Fibroblast of skin of abdomen (primary cell): ENCODE measurements around the gene NEDD4. TPM values are rescaled to one million over a fixed set of nuclear protein-coding genes. Genes with fewer than 3 reads are reported as not detected.
A peak's percentile ranks its signal among the peaks of the same experiment; 100 is the strongest.
"Not testable (repeated sequence)": the region's sequence is repeated elsewhere in the genome, so short reads cannot be mapped to it uniquely, and the experiment has no call there.

Experiments
- DNase-seq: peaks from one replicate; pipeline ENCODE4 v3.0.0-alpha.2; 2013
- polyA plus RNA-seq, 2 experiments: library from polyadenylated mRNA; unstranded; fragments of 120-200 nt; gene quantifications; one replicate each; pipeline ENCODE4 v1.2.1, GENCODE V29; 2013; ENCODE audit not compliant: insufficient read length in 2 of 2

Gene NEDD4
- 29.2 TPM for polyA plus RNA-seq (2013, experiment 1 of 2; ENCODE audit: insufficient read length)
- polyA plus RNA-seq (2013, experiment 2 of 2; ENCODE audit: insufficient read length), result 26.3 TPM

- peak; percentile 89 for DNase-seq
These were observed at the start of gene NEDD4 for GRCh38 chr15:55993111-55993803. Gene NEDD4 (minus strand): TSS chr15:55993612. CDS start chr15:55993555, 57 bp downstream.

GRCh38 chr15:56042498-56042897 lies 49.1 kb upstream of the NEDD4 start:
- DNase-seq, result no peak

- no peak for DNase-seq
These were observed 48.6 kb upstream of the NEDD4 start for GRCh38 chr15:56042031-56042430.

GRCh38 chr15:56040081-56041035 lies 46.9 kb upstream of the NEDD4 start:
- peak; percentile 97 for DNase-seq

GRCh38 chr15:56038707-56039106 lies 45.3 kb upstream of the NEDD4 start:
- DNase-seq, result no peak

GRCh38 chr15:56038015-56038414 lies 44.6 kb upstream of the NEDD4 start:
- DNase-seq, result peak; percentile 74

GRCh38 chr15:56036546-56037067 lies 43.2 kb upstream of the NEDD4 start:
- DNase-seq, result no peak

- no peak for DNase-seq
These were observed 41.8 kb upstream of the NEDD4 start for GRCh38 chr15:56035166-56035565.

- DNase-seq, result no peak
These were observed 41.1 kb upstream of the NEDD4 start for GRCh38 chr15:56034514-56034913.

- no peak for DNase-seq
These were observed 39.0 kb upstream of the NEDD4 start for GRCh38 chr15:56032373-56032772.

GRCh38 chr15:56031836-56032235 lies 38.4 kb upstream of the NEDD4 start:
- DNase-seq, result no peak

- no peak for DNase-seq
These were observed 38.0 kb upstream of the NEDD4 start for GRCh38 chr15:56031402-56031801.

GRCh38 chr15:56028430-56028829 lies 35.0 kb upstream of the NEDD4 start:
- DNase-seq, result no peak

- not testable (repeated sequence) for DNase-seq
These were observed 29.7 kb upstream of the NEDD4 start for GRCh38 chr15:56023160-56023559.

- no peak for DNase-seq
These were observed 26.5 kb upstream of the NEDD4 start for GRCh38 chr15:56019819-56020486.

GRCh38 chr15:56019060-56019793 lies 25.8 kb upstream of the NEDD4 start:
- DNase-seq, result peak; percentile 8

- no peak for DNase-seq
These were observed 24.5 kb upstream of the NEDD4 start for GRCh38 chr15:56017920-56018319.

GRCh38 chr15:56017511-56017910 lies 24.1 kb upstream of the NEDD4 start:
- no peak for DNase-seq

GRCh38 chr15:56016281-56016680 lies 22.9 kb upstream of the NEDD4 start:
- DNase-seq, result no peak

- DNase-seq, result no peak
These were observed 21.3 kb upstream of the NEDD4 start for GRCh38 chr15:56014677-56015076.

- DNase-seq, result peak; percentile 28
These were observed 13.6 kb upstream of the NEDD4 start for GRCh38 chr15:56007053-56007452.

GRCh38 chr15:56006371-56006770 lies 13.0 kb upstream of the NEDD4 start:
- peak; percentile 56 for DNase-seq
